Right forelimb (tissue), 1 donor: ENCODE data around the gene ZNF394.
"Not testable (repeated sequence)": the region's sequence is repeated elsewhere in the genome, so short reads cannot be mapped to it uniquely, and the experiment has no call there.

ENCODE experiments used
- DNase-seq: peaks from one replicate; pipeline ENCODE4 v3.0.0-alpha.2; 2018

The ZNF394 gene

GRCh38 chr7:99499721-99500636, at the start of gene ZNF394:
TSS of gene ZNF394 (minus strand) at chr7:99500281. CDS start at chr7:99500093, 188 bp downstream.
- DNase-seq = peak; percentile 93

GRCh38 chr7:99549545-99549944, 49.5 kb upstream of the ZNF394 start:
- DNase-seq = not testable (repeated sequence)

- DNase-seq = not testable (repeated sequence)
Measured at GRCh38 chr7:99545308-99545707, 45.2 kb upstream of the ZNF394 start.

GRCh38 chr7:99543916-99544315, 43.8 kb upstream of the ZNF394 start:
- DNase-seq = no peak

GRCh38 chr7:99543081-99543671, 43.1 kb upstream of the ZNF394 start:
- DNase-seq = no peak

GRCh38 chr7:99541212-99541611, 41.1 kb upstream of the ZNF394 start:
- no peak for DNase-seq

- DNase-seq = no peak
Measured at GRCh38 chr7:99540542-99540941, 40.5 kb upstream of the ZNF394 start.

- no peak for DNase-seq
Measured at GRCh38 chr7:99539213-99539811, 39.2 kb upstream of the ZNF394 start.

GRCh38 chr7:99535667-99536066, 35.6 kb upstream of the ZNF394 start:
- DNase-seq = no peak

GRCh38 chr7:99531354-99531765, 31.3 kb upstream of the ZNF394 start:
- DNase-seq = no peak

- no peak for DNase-seq
Measured at GRCh38 chr7:99525713-99526440, 25.8 kb upstream of the ZNF394 start.

GRCh38 chr7:99521399-99521798, 21.3 kb upstream of the ZNF394 start:
- no peak for DNase-seq

GRCh38 chr7:99514050-99514449, 14.0 kb upstream of the ZNF394 start:
- DNase-seq = no peak

- no peak for DNase-seq
Measured at GRCh38 chr7:99505324-99505662, 5.2 kb upstream of the ZNF394 start.

GRCh38 chr7:99504603-99505323, 4.7 kb upstream of the ZNF394 start, which contains the start of gene ZKSCAN5:
TSS of gene ZKSCAN5 (plus strand) at chr7:99504662. CDS start at chr7:99506045, 1,383 bp downstream.
- DNase-seq = peak; percentile 99

- DNase-seq = no peak
Measured at GRCh38 chr7:99504281-99504602, 4.2 kb upstream of the ZNF394 start.

- not testable (repeated sequence) for DNase-seq
Measured at GRCh38 chr7:99501236-99501635, 1.2 kb upstream of the ZNF394 start.

GRCh38 chr7:99500637-99501009, 542 bp upstream of the ZNF394 start:
- DNase-seq = no peak

GRCh38 chr7:99499371-99499720, 735 bp downstream of the ZNF394 start:
- no peak for DNase-seq

- DNase-seq = no peak
Measured at GRCh38 chr7:99498546-99498944, 1.5 kb downstream of the ZNF394 start.

- DNase-seq = no peak
Measured at GRCh38 chr7:99497766-99498545, 2.1 kb downstream of the ZNF394 start.

GRCh38 chr7:99493823-99494222, 6.3 kb downstream of the ZNF394 start:
- no peak for DNase-seq
